HL-60/S4 treated with phorbol 12-myristate 13-acetate at 8.2 ng/mL for 4 days and 3 days (cell line): ENCODE data around the gene TUG1.

Experiments
- in situ Hi-C: fragments of 300-500 bp; cut with MboI; formaldehyde crosslinking; loops from 2 replicates; pipeline ENCODE4 v1.15.0; 2022; ENCODE audit warnings: low sequenced_read_pairs

Gene TUG1

GRCh38 chr22:30968924-30969531 lies at the start of gene TUG1:
TSS of gene TUG1 (plus strand) at chr22:30969265.
- in situ Hi-C loops: no loop called here

- in situ Hi-C loops: loop anchor here (10.0 kb wide), 1 partner anchor 155 kb away; no protein-coding TSS in a partner anchor
Observed at GRCh38 chr22:30919973-30920372, 49.1 kb upstream of the TUG1 start.

- in situ Hi-C loops: loop anchor here (10.0 kb wide), 1 partner anchor 156 kb away; no protein-coding TSS in a partner anchor
Observed at GRCh38 chr22:30920407-30920806, 48.7 kb upstream of the TUG1 start.

- in situ Hi-C loops: loop anchor here (10.0 kb wide), 1 partner anchor 156 kb away; no protein-coding TSS in a partner anchor
Observed at GRCh38 chr22:30921108-30921507, 48.0 kb upstream of the TUG1 start.

- in situ Hi-C loops: loop anchor here (10.0 kb wide), 1 partner anchor 157 kb away; no protein-coding TSS in a partner anchor
Observed at GRCh38 chr22:30922151-30922611, 46.9 kb upstream of the TUG1 start.

GRCh38 chr22:30923168-30923900 lies 45.7 kb upstream of the TUG1 start:
- in situ Hi-C loops: loop anchor here (10.0 kb wide), 1 partner anchor 159 kb away; no protein-coding TSS in a partner anchor

GRCh38 chr22:30925667-30926066 lies 43.4 kb upstream of the TUG1 start:
- in situ Hi-C loops: loop anchor here (10.0 kb wide), 1 partner anchor 161 kb away; no protein-coding TSS in a partner anchor

- in situ Hi-C loops: loop anchor here (10.0 kb wide), 1 partner anchor 162 kb away; no protein-coding TSS in a partner anchor
Observed at GRCh38 chr22:30926706-30927105, 42.4 kb upstream of the TUG1 start.

GRCh38 chr22:30927806-30928205 lies 41.3 kb upstream of the TUG1 start:
- in situ Hi-C loops: loop anchor here (10.0 kb wide), 1 partner anchor 163 kb away; no protein-coding TSS in a partner anchor

GRCh38 chr22:30928401-30928800 lies 40.7 kb upstream of the TUG1 start:
- in situ Hi-C loops: loop anchor here (10.0 kb wide), 1 partner anchor 164 kb away; no protein-coding TSS in a partner anchor

- in situ Hi-C loops: no loop called here
Observed at GRCh38 chr22:30930228-30930627, 38.8 kb upstream of the TUG1 start.

GRCh38 chr22:30931541-30932300 lies 37.3 kb upstream of the TUG1 start:
- in situ Hi-C loops: no loop called here

GRCh38 chr22:30932661-30933060 lies 36.4 kb upstream of the TUG1 start:
- in situ Hi-C loops: no loop called here

GRCh38 chr22:30933457-30933856 lies 35.6 kb upstream of the TUG1 start:
- in situ Hi-C loops: no loop called here

- in situ Hi-C loops: no loop called here
Observed at GRCh38 chr22:30934053-30934452, 35.0 kb upstream of the TUG1 start.

GRCh38 chr22:30940685-30941362 lies 28.2 kb upstream of the TUG1 start:
- in situ Hi-C loops: no loop called here

- in situ Hi-C loops: no loop called here
Observed at GRCh38 chr22:30941363-30941740, 27.7 kb upstream of the TUG1 start.

GRCh38 chr22:30943368-30943767 lies 25.7 kb upstream of the TUG1 start:
- in situ Hi-C loops: no loop called here

- in situ Hi-C loops: no loop called here
Observed at GRCh38 chr22:30944986-30945385, 24.1 kb upstream of the TUG1 start.

- in situ Hi-C loops: no loop called here
Observed at GRCh38 chr22:30945653-30946052, 23.4 kb upstream of the TUG1 start.

GRCh38 chr22:30946354-30946753 lies 22.7 kb upstream of the TUG1 start:
- in situ Hi-C loops: no loop called here
